Measurements from ENCODE around the gene NRBP1. TPM values are rescaled to one million over a fixed set of nuclear protein-coding genes. Genes with fewer than 3 reads are reported as not detected.

NRBP1 gene
- total RNA-seq, result 10 to 100 TPM; 92.2 to 92.5 TPM

DNA sequence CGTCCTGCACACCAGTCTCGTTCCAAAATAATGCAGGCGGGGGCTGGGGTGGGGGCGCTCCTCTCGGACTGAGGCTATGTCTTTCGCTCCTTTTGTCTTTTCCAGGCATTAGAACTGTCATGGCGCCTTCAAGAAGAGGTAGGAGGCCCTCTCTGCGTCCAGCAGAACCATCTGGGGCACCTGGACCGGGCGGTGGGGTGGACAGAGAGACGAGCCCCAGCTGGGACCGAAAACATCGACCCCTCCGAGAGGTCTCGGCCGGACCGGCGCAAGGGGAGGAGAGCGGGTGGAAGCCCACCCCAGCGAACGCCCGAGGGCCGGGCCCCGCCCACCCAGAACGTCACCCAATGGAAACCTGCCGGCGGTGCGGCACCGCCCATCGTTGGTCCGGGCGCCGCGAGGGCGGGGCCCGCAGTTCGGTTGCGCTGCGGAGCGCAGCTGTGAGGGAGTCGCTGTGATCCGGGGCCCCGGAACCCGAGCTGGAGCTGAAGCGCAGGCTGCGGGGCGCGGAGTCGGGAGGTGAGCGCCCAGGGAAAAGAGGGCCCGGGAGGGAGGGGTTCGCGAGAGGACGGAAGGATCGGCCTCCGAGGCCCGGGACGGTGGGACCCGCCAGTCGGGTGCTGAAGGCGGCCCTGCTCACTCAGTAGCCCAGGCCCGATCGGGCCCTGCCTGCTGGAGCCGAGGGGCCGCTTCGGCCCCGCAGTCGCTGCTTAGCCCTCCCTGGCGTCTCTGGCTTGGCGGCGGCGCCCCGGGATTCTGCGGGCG lies at the start of gene NRBP1:
TSS of gene NRBP1 (plus strand) at position 419 of the 765 bp plus-strand sequence. CDS start 4,643 bp downstream, outside the sequence.
- H3K4me1 Mint-ChIP-seq, result peaks cover 19% of the 10 kb centered on the region
- H3K27ac Mint-ChIP-seq, result peak within 1 kb of the TSS; percentile 99
- peak within 1 kb of the TSS; percentile 99 for H3K4me3 Mint-ChIP-seq
- ATAC-seq (ENCODE audit: low read depth) (peak; percentile 88), DNase-seq (peak; percentile 98)
- H3K27me3 Mint-ChIP-seq, result peaks cover 2% of the 10 kb centered on the region
- POLR2A ChIA-PET, result interaction anchor here (0.6 to 7.4 kb wide), 15 partner anchors 8 to 305 kb away, joined by 3 to 91 read pairs (median 4); partner anchors contain the start of genes ABHD1, CCDC121, EIF2B4 and GPN1
- peaks cover 6% of the 10 kb centered on the region for H3K36me3 Mint-ChIP-seq
- H3K9me3 Mint-ChIP-seq, result no peaks in the 10 kb centered on the region

DNA sequence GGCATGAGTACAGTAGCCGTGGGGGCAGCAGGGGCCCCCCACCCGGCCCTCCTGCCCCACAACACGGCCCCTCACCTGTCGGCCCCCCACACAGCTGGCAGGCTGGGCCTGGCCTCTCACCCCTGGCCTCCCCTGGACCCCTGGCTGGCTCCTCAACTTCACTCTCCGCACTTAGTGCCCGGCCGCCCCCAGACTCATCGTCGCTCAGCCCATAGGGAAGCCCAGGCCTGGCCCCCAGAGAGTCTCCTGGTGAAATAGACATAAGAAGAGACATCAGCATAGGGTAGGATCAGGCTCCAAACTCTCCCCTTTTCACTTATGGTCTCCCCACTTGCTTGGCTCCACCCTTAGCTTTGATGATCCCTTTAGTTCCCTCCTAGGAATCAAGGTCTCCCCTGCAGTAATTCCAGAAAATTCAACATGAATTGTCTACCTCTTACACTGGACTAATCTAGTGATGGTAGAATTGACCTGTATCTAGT lies 49.6 kb upstream of the NRBP1 start:
- Mint-ChIP-seq H3K36me3 (peaks cover 21% of the 10 kb centered on the region), H3K4me3 (peak overlapping the region; percentile 79), H3K27me3 (no peaks in the 10 kb centered on the region), H3K27ac (peak overlapping the region; percentile 87), H3K4me1 (peaks cover 16% of the 10 kb centered on the region), H3K9me3 (no peaks in the 10 kb centered on the region)
- DNase-seq (no peak), ATAC-seq (ENCODE audit: low read depth) (no peak)
- POLR2A ChIA-PET, result interaction anchor here (1.3 to 3.5 kb wide), 7 partner anchors 8 to 116 kb away, joined by 3 to 55 read pairs (median 15); partner anchors contain the start of genes EIF2B4, FNDC4, GTF3C2 and NRBP1

DNA sequence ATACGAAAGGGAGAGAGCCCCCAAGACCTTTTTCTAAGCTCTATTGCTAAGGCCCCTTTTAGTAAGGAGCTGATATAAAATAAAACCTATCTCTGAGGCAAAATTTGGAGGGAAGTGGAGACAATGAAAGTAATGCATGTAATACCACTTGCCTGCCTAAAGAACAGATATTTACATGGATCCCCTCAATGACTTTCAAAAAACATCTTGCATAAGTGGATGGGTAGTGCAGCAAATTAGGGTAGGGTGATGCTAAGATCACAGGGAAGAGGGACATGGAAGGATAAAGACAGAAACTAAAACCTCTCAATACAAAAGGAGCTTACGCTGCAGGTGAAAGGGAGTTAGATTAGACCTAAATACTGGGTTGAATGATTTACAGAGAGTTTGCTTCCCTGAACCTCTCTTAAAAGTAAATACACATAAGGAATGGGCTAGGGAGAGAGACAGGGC lies 49.0 kb upstream of the NRBP1 start:
- Mint-ChIP-seq H3K27ac (peak overlapping the region; percentile 87), H3K36me3 (peaks cover 24% of the 10 kb centered on the region), H3K27me3 (no peaks in the 10 kb centered on the region), H3K9me3 (no peaks in the 10 kb centered on the region), H3K4me1 (peaks cover 16% of the 10 kb centered on the region), H3K4me3 (peak overlapping the region; percentile 79)
- DNase-seq (no peak), ATAC-seq (ENCODE audit: low read depth) (no peak)
- POLR2A ChIA-PET, result interaction anchor here (0.6 to 3.5 kb wide), 14 partner anchors 9 to 1817 kb away, joined by 3 to 55 read pairs (median 6); partner anchors contain the start of genes CCDC121, EIF2B4, FNDC4 and GPN1

DNA sequence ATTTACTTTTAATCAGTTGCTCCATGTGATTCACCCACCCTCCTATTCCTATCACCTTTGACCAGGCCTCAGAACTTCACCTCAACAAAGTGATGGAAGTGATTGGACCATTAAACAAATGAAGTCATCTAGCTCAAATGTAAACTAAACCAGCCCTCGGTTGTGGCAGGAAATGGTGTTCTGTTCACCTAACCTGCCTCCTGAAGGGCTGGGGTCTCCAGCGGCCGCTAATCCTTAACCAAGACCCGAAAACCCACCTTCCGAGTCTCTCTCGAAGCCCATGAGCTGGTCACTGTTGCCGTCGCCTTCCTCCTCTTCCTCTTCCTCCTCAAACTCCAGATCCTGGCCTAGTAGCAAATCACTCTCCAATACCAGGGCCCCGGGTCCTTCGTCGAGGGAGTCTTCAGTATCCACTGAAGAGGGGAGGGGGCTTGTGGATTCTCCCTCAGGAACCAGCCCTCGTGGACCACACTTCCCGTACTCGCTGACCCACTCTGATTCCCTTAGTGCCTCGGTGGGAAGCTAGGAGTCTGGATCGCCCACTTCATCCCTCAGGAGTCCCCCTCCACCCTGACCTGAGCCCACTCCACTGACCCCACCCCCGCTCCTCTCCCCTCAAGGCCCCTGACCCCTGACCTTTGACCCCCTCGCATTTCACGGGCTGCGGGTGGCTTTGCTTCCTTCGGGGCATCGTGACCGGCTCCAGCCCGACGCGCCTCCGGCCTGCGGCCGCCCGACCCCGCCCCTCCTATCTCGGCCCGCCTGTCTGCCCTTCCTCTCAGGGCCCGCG lies 48.4 kb upstream of the NRBP1 start:
- no peaks in the 10 kb centered on the region for H3K9me3 Mint-ChIP-seq
- H3K36me3 Mint-ChIP-seq, result peaks cover 20% of the 10 kb centered on the region
- DNase-seq (no peak), ATAC-seq (ENCODE audit: low read depth) (peak; percentile 42)
- H3K27me3 Mint-ChIP-seq, result no peaks in the 10 kb centered on the region
- peaks cover 16% of the 10 kb centered on the region for H3K4me1 Mint-ChIP-seq
- peak overlapping the region; percentile 87 for H3K27ac Mint-ChIP-seq
- H3K4me3 Mint-ChIP-seq, result peak overlapping the region; percentile 79
- POLR2A ChIA-PET, result interaction anchor here (0.5 to 3.5 kb wide), 18 partner anchors 10 to 1817 kb away, joined by 3 to 55 read pairs (median 4); partner anchors contain the start of genes CCDC121, EIF2B4, FNDC4 and GPN1

DNA sequence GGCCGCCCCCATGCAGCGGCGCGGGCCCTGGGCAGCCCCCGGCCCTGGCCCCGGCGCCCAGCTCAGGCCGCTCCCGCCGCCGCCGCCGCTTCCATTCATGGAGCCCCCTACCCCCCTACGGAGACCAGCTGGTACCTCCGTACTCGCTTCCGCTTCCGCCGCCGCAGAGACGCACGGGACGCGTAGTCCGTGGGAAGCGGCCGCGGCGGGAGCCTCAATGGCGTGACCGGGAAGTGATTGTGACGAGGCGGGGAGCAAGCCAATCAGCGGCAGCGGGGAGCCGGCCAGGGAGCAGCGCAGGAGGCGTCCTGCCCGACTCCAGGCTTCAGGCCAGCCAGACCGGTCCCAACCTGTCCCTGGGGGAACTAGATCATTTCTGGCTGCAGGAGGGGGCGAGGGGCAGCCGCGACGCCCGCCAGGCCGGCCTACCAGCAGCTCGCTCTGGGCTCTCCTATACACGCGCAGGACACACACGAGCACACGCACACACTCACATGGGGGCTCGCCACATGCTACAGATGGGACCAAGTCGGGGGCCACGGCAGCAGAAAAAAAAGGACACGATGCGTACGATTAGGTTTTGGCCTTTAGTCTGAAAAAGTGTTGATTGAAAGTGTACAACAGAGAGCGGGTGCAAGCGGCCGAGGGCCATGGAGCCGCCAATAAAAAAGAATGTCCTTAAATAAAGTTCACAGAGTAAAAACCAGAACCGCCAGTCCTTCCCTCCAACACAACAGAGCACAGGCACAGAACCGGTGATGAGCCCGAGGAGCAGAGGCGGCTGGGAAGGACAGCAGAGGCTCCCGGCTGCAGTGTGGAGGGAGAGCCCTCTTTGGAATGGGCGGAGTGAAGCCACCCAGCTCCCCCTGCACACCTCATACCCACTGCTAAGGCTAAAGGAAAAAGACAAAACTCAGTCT lies 47.5 kb upstream of the NRBP1 start, which contains the start of gene ZNF513:
TSS of gene ZNF513 (minus strand) at position 109 of the 920 bp plus-strand sequence. CDS start 208 bp downstream, outside the sequence.
- Mint-ChIP-seq H3K4me3 (peak within 1 kb of the TSS; percentile 79), H3K9me3 (no peaks in the 10 kb centered on the region), H3K27me3 (no peaks in the 10 kb centered on the region), H3K36me3 (peaks cover 26% of the 10 kb centered on the region), H3K27ac (peak within 1 kb of the TSS; percentile 87), H3K4me1 (peaks cover 16% of the 10 kb centered on the region)
- peak; percentile 89 for ATAC-seq (ENCODE audit: low read depth)
- DNase-seq, result peak; percentile 90
- POLR2A ChIA-PET, result interaction anchor here (0.5 to 3.5 kb wide), 13 partner anchors 10 to 283 kb away, joined by 3 to 55 read pairs (median 9); partner anchors contain the start of genes EIF2B4, GTF3C2, NRBP1 and PPM1G

DNA sequence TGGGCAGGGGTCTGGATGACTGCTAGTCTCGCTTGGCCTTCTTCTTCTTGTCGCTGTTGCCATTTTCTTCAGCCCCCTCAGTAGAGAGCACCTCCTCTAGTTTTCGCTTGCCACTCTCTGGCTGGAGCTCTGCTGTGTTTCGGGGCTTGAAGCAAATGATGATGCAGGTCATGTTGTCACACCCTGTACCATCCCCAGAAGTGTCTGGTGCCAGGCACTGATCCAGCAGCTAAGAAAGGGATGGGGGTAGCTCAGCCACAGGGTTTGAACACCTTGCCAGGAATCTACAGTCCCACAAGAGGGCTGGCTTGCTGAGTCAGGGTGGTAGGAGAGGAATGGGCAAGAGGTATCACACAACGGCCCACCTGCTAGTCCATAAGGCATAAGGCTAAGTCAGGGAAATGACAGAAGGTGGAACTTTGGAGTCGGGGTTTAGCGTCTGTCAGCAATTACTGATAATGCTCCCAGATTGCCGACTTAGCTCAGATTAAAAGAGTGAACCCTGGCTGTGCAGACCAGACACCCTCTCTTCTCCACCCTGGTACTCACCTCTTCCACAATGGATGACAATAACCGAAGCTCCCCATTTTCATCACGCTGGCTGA lies 46.8 kb upstream of the NRBP1 start:
- no peak for ATAC-seq (ENCODE audit: low read depth)
- peak overlapping the region; percentile 87 for H3K27ac Mint-ChIP-seq
- POLR2A ChIA-PET, result interaction anchor here (3.2 to 3.5 kb wide), 3 partner anchors 11 to 46 kb away, joined by 12 to 55 read pairs (median 22); partner anchors contain the start of genes EIF2B4, NRBP1, PPM1G and SNX17
- peaks cover 26% of the 10 kb centered on the region for H3K36me3 Mint-ChIP-seq
- peak overlapping the region; percentile 58 for H3K4me3 Mint-ChIP-seq
- DNase-seq, result no peak
- no peaks in the 10 kb centered on the region for H3K9me3 Mint-ChIP-seq
- H3K4me1 Mint-ChIP-seq, result peaks cover 16% of the 10 kb centered on the region
- H3K27me3 Mint-ChIP-seq, result no peaks in the 10 kb centered on the region

DNA sequence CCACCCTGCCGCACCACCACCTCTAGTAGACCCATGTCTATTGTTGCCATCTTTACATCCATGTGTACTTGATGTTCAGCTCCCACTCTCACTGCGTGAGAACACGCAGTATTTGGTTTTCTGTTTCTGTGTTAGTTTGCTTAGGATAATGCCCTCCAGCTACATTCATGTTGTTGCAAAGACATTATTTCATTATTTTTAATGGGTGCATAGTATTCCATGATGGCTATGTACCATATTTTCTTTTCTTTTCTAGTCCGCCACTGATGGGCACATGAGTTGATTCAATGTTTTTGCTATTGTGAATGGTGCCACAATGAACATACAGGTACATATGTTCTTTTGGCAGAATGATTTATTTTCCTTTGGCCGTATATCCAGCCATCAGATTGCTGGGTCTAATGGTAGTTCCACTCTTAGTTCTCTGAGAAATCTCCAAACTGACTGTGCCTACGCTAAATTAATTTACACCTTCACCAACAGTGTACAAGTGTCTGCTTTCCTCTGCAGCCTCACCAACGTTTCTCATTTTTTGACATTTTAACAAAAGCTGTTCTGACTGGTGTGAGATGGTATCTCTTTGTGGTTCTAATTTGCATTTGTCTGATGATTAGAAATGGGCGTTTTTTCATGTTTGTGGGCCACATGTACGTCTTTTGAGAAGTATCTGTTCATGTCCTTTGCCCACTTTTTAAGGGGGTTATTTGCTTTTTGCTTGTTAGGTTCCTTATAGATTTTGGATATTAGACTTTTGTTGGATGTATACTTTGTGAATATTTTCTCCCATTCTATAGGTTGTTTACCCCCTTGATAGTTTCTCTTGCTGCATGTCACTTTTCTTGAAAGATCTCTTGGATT lies 37.4 kb upstream of the NRBP1 start:
- no peak overlapping the region for H3K27ac Mint-ChIP-seq
- ATAC-seq (ENCODE audit: low read depth) (no peak), DNase-seq (no peak)
- H3K9me3 Mint-ChIP-seq, result no peaks in the 10 kb centered on the region
- H3K4me1 Mint-ChIP-seq, result peaks cover 20% of the 10 kb centered on the region
- POLR2A ChIA-PET, result interaction anchor here (0.6 kb wide), 1 partner anchor 259 kb away, joined by 3 read pairs; no protein-coding TSS in a partner anchor
- no peaks in the 10 kb centered on the region for H3K27me3 Mint-ChIP-seq
- H3K36me3 Mint-ChIP-seq, result peaks cover 19% of the 10 kb centered on the region
- H3K4me3 Mint-ChIP-seq, result no peak overlapping the region

DNA sequence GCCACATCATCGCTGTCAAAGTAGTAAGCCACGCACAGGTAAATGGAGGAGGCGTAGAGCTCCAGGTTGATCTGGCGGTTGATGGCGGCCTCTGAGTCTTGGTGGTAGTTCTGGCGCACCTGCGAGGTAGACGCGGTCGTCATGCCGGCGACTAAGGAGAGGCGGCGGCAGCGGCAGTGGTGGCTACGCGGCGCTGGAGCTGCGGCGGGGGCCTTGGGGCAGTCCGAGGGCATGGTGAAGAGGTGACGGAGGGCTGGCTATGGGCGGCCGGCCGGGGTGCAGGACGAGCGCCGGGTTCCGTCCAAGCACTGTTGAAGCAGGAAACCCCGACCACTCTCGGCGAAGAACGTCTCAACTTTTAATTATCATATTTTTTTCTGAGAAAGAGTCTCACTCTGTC lies 35.2 kb upstream of the NRBP1 start:
- ATAC-seq (ENCODE audit: low read depth), result no peak
- POLR2A ChIA-PET, result no interaction called here
- H3K9me3 Mint-ChIP-seq, result no peaks in the 10 kb centered on the region
- DNase-seq, result no peak
- H3K27me3 Mint-ChIP-seq, result no peaks in the 10 kb centered on the region
- H3K4me1 Mint-ChIP-seq, result peaks cover 23% of the 10 kb centered on the region
- no peak overlapping the region for H3K27ac Mint-ChIP-seq
- peaks cover 17% of the 10 kb centered on the region for H3K36me3 Mint-ChIP-seq
- H3K4me3 Mint-ChIP-seq, result no peak overlapping the region

DNA sequence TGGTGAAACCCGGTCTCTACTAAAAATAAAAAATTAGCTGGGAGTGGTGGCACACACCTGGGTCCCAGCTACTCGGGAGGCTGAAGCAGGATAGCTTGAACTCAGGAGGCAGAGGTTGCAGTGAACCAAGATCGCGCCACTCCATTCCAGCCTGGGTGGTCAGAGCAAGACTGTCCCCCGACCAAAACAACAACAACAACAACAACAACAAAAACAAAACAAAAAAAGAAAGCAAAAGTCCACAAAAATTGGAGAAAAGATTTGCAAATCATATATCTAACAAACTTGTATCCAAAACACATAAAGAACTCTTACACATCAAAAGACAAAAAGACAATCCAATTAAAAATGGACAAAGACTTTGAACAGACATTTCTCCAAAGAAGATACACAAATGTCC lies 29.5 kb upstream of the NRBP1 start:
- Mint-ChIP-seq H3K27me3 (no peaks in the 10 kb centered on the region), H3K36me3 (peaks cover 17% of the 10 kb centered on the region), H3K4me3 (no peak overlapping the region), H3K4me1 (peaks cover 26% of the 10 kb centered on the region), H3K27ac (no peak overlapping the region), H3K9me3 (no peaks in the 10 kb centered on the region)
- ATAC-seq (ENCODE audit: low read depth), result no peak
- POLR2A ChIA-PET, result no interaction called here
- no peak for DNase-seq

DNA sequence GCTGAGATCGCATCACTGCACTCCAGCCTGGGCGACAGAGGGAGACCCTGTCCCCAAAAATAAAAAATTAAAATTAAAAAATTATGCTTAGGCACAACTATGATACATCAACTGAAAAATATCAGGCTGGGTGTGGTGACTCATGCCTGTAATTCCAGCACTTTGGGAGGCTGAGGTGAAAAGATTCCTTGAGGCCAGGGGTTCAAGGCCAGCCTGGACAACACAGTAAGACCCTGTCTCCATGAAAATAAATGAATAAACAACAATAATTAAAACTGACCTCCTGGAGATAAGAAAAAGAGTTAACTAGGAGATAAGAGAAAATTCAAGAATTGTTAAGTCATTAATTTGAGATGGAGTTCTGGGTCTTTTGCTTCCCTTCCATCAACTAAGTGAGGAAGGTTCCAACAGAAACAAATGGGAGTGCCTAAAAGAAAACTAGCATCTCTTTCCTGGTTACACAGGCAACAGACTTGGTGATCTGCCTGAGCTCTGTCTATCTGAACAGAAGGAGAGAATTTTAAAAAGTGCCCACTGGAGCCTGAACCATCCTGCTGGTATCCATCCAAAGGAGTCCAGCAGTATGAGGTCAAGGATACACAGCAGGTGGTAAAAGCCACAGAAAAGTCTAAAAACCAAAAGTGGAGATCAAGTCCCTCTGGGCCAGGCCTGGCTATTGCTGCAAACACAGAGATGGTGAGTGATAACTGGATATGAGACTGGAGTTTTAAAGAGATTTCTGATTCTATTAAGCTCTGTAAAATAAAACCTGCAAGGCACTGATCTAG lies 27.9 kb upstream of the NRBP1 start:
- Mint-ChIP-seq H3K9me3 (no peaks in the 10 kb centered on the region), H3K4me3 (no peak overlapping the region), H3K4me1 (peaks cover 30% of the 10 kb centered on the region), H3K27ac (no peak overlapping the region), H3K27me3 (no peaks in the 10 kb centered on the region), H3K36me3 (peaks cover 15% of the 10 kb centered on the region)
- ATAC-seq (ENCODE audit: low read depth) (no peak), DNase-seq (no peak)
- POLR2A ChIA-PET, result interaction anchor here (2.3 kb wide), 1 partner anchor 9 kb away, joined by 7 read pairs; the partner anchor contains the start of gene PPM1G

Measured in activated naive CD8-positive, alpha-beta T cell treated with anti-CD3 and anti-CD28 coated beads, Interleukin-2, amount 10 ng/mL, durations not matched to agents 7 days and 5 days (primary cell).